ENCODE results near the gene DPYD.

DPYD gene

DNA sequence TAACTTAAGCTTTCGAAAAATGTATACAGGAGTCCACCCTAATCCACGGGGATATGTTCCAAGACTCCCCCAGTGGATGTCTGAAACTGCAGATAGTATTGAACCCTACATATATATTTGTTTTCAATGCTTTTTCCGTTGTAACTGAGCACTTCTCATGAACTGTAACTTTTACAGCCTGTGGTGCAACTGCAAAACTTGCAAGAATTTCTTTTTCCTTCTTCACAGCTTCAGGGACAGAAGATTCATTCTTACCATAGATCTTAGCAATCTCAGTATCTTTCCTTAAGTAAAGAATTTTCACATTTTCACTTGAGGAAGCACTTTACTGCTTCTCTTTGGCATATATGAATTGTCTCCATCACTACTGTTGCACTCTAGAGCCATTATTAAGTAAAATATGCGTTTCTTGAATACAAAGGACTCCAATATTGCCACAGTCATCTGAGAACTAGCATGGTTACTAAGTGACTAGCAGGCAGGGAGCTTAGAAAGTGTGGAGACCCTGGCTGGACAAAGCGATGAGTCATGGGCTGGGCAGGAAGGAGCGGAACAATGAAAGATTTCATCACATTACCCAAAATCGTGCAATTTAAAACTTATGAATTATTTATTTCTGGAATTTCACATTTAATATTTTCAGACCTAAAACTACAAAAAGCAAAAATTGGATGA, 14.1 kb downstream of the DPYD start:
- DNase-seq: no peak

DNA sequence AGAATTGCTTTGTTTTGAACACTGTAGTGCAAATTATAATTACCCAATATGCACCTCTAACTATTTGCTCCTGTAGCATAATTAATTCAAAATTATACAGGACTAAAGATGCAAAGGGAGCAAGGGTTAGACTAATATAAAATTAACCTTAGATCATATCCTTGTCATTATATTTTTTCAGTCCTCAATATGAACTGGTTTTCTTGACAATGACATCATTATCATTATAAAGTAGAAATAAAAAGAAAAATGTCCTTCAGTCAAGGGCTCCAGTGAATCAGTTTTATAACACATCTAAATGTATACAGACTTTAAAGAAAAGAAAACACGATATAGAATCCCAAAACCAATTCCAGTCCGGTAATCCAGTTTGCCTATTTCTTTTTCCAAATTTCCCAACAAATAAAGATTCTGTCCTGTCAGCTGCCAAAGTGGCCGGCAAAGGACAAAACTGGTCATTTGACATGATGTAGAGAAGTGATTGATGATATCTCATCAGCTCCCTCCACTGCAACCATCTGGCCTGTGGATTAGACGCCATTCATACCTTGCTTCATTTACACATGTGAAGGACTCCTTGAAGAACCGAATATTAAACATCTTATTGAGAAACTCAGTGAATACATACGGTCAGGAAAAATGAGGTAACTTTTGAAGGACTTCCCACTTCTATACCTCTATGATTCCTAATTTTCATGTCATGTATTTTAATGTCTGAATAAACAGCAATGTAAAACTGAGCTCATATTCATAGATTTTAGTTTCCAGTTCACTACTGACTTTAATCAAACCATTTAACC, 15.5 kb downstream of the DPYD start:
- DNase-seq: no peak

DNA sequence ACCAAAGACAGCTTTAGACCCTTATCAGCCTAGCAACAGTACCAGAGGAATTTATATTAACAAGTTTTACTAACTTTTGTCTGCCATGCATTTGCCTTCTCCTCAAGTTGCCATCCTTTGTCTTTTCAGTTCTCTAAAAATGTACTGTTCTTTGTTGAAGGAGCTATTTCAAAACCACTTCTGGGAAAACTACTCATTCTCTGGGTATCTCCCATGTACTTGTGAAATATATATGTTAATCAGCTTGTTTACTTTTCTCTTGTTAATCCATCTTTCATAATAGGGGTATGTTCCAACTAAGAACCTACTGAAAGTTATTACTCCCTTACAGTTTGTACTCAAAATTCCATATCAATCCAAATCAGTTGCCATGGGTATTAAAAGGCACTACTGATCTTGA, 16.3 kb downstream of the DPYD start:
- no peak for DNase-seq

DNA sequence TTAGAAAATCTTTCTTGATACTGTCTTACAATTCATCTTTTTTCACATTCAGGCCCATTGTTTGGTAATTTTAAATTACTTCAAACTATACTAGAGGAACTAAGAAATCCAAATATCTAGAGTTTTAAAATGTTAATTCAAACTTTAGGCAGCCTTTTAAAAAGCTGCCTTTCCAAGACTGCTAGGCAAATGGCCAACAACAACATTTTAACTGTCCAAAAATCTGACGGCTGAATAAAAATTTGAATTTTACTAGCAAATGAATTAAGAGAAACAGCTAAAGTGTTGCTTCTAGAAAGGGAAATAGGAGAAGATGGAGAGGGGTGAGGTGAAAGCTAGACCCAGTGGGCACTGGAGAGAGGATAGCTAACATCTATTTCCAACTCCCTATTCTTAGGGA, 17.2 kb downstream of the DPYD start:
- no peak for DNase-seq

DNA sequence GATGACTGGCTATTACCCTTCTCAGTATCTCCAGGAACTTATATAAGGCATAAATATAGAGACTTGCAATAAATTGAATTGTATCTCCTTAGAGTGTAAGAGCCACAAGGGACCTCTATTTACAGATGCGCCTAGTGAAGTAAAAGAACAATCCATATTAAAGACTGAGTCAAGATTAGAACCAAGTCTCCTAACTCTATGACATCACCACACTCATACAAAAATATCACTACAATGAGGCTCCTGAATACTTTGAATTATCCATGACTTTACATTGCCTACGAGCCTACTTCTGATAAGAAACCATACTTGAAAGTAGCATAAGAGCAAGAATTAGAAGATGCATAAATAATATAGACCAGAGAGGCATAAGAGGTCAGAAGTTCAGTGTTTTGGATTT, 18.8 kb downstream of the DPYD start:
- no peak for DNase-seq

DNA sequence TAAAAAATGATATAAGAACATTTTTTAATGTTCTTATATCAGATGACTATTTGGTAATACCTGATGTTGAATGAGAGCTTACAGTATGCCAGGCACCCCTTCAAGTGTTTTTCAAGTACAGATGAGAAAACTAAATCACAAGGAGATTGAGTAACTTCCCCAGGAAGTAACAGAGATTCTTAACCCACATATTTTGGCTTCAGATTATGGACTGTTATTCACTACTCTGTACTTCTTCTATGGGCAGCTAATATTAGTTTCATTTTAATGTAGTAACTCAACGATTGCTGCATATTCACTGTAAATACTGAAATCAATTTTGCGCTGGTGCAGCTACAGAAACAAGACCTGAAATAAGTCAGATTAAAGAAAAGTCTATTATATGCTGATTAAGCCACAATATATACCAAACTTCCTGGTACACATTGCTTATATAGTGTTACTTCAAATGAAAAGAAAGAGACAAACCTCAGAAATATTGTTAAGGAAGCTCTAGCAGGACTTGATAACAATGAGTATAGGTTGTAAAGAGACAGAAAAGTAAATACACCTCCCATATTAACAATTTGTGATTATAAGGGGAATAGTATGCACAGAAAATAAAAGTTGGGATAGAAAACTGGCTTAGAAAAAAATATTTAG, 19.7 kb downstream of the DPYD start:
- no peak for DNase-seq

DNA sequence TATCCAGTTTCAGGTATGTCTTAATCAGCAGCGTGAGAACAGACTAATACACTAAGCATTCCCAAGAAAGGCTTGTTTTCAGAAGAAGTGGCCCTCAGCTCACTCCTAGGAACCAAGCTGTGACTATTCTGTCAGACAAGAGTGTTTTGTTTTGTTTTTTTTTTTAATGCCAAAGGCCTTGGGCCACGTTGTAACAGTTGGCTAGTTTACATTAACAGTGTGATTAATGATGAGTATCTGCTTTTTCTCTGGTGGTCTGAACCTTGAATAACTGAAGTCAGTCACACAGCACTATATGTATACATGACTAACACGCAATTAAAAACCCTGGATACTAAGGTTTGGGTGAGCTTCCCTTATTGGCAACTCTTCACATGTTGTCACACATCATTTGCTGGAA, 21.9 kb downstream of the DPYD start:
- no peak for DNase-seq

DNA sequence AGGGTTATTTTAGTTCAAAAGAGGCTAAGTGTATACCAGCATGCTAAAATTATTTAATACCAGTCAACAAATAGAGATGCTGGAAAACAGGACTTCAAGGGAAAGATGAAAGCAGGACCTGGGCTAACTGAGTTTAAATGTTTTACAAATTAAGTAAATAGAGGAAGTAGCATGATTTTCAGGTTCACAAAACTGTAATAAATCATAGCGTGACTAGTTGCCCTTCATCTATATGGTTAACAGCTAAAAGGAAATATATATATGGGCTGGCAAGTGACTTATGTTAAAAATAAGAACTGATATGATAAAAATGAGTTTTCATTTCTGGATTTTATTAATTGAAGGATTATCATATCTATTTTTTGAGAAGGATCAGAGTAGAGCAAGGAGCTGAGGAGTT, 25.6 kb downstream of the DPYD start:
- no peak for DNase-seq

DNA sequence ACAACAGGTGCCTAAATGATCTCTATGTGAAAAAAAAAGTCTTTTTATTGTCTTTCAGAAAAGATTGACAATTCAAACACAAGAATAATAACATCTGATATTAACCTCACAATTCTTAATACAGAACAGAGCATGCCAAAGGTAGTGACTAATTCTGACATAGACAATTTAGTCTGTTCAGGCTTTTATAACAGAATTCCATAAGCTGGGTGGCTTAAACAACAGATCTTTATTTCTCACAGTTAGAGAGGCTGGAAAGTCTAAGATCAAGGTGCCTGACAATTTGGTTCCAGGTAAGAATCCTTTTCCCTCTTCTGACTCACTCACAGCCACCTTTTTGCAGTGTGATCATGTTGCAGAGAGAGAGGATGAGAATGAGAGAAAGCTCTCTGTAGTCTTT, 27.0 kb downstream of the DPYD start:
- DNase-seq: no peak

DNA sequence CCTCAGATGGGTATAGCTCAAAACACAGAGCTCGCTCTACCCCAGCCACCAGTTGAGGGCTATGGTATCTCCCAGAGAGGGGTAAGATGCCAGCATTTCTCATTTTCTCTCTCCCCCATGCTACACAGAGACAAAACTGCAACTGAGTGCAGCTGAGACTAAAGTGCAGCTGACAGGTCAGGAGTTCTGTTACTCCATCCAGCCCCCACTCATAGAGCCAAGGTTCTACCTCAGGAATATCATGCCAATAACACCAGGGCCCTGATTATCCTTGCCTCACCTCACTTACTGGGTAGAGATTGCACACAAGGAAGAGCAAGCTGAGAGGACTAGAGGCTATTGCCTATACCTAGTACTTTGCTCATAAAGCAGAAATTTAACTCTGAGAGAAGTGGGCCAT, 34.6 kb downstream of the DPYD start:
- no peak for DNase-seq

DNA sequence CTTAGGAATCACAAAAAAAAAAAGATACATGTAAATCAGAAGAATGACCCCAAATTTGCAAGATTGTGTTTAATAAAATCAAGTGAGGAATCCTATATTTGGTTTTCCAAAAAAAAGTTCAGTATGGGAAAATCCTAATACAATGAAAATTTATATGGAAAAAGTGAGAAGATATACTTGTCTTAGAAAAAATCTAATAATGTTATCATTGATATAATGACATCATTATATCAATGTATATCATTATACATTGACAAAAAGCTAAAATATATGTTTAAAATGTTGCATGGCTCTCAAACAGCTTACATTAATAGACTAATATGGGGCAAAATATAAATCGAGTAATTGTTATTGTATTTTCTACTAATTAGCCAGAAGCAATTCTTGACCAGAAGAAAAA, 37.0 kb downstream of the DPYD start:
- no peak for DNase-seq

DNA sequence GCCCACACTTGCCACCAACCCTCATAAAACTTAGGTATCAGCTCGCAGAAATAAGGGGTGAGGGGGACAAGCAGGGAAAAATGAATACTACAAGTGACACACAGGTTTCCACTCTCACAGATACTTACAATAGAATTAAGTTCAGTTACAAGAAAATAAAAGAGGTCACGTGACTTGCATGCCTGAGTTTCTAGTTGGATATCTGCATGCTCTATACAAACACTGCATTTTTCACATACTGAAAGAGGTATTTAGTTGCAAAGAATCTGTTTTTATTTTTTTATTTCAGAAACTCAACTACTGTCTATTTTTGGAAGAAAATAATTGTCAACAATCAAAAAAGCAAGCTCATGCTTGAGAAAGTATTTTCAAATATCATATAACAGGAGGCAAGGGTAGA, 43.5 kb downstream of the DPYD start:
- no peak for DNase-seq

DNA sequence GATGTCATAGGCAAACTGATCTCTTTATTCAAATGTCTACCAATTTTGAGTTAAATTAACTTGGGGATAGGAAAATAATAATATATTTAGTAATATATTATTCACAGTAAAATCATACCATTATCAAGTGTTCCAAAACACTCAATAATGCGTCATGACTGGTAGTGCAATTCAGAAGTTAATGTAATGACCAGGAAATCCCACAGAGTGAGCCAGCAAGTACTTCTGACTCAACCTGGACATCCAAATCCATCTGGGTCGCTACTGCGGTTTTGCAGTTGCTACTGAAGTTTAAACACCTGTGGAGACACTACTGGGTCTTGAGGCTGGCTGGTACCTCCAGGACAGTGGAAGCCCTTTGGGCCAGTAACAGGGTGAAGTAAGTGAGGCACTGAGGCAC, 44.8 kb downstream of the DPYD start:
- DNase-seq: no peak

DNA sequence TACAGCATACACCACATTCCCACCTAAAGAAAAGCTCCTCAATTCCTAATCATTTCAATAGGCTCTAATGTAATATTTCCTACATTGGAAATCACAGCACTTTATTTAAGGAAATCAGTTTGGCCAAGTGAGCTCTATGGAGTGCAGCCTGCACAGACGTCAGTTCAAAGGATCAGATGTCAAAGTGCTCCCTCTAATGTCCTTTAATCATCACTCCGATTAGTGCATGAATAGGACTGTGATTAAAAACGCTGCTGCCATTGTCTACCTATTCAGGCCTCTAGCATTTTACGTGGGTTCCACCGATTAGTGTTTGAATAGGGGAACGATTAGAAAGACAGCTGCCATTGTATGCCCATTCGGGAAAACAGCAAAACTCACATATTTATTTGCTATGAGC, 50.2 kb downstream of the DPYD start:
- DNase-seq: no peak

DNA sequence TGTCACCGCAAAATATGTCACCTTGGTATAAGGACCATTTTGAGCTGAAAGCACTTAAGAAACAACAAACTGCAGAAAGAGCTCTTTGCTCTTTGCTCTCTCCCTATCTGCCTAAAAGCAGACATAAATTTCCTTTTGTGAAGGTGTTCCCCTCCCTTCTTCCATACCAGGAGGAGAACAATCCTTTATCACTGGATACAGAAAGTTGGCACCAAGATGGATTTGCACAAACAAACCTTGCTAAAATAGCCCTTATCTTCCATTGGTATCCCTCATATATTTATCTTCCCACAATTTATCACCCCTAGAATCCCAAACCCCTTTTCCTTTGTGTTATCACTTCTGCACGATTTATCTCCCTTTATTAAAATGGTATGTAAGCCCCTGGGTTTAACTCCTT, 51.4 kb downstream of the DPYD start:
- DNase-seq: no peak

DNA sequence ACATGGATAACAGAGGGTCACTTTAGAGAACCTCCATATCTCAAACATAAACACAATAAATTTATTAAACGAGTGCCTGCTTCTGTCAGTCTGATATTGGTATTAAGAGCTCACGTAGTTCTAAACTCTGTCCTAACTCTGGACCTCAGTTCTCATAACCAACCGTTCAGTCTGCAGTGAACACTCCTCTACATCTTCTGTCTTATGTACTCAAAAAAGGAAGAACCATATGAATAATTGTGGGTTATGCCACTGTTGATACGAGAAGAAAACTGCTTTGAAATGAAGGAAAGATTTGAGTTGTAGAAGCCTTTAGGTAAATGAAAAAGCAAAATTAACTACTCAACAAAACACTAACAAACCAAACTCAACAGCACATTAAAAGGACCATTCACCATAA, 53.7 kb downstream of the DPYD start:
- no peak for DNase-seq

DNA sequence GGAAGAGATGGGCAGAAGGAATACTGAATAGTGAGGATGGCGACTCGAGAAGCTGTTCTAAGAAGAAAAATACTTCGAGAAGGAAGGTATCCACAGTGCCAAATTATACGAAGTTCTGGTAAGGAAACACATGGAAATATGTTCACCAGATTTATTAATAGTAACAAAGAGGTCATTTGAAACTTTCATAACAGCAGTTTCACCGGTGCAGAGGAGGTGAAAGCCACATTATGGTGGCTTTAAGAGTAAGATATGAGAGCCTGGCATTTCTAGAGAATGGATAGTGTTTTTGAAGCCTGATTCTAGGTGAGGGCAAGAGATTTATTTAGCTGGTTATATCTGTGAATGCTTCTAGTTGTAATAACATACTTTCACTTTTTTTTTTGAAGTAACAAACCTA, 56.2 kb downstream of the DPYD start:
- no peak for DNase-seq

DNA sequence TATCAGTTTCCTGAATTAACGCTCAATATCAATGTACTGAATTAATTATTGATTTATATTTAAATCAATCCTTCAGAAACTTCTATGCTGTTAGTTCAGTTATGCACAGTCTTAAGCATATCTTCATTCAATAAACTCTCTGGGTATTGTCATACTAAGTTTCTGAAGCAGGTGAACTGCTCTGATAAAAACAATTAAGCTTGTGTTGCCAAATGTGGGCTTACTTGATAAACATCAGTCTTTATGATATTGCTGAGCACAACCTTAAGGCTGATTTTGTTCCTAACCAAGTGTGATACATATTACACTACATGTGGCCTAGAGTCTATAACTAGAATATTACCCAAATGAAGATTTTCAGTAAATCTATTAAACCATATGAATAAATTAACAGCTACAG, 67.6 kb downstream of the DPYD start:
- DNase-seq: no peak

DNA sequence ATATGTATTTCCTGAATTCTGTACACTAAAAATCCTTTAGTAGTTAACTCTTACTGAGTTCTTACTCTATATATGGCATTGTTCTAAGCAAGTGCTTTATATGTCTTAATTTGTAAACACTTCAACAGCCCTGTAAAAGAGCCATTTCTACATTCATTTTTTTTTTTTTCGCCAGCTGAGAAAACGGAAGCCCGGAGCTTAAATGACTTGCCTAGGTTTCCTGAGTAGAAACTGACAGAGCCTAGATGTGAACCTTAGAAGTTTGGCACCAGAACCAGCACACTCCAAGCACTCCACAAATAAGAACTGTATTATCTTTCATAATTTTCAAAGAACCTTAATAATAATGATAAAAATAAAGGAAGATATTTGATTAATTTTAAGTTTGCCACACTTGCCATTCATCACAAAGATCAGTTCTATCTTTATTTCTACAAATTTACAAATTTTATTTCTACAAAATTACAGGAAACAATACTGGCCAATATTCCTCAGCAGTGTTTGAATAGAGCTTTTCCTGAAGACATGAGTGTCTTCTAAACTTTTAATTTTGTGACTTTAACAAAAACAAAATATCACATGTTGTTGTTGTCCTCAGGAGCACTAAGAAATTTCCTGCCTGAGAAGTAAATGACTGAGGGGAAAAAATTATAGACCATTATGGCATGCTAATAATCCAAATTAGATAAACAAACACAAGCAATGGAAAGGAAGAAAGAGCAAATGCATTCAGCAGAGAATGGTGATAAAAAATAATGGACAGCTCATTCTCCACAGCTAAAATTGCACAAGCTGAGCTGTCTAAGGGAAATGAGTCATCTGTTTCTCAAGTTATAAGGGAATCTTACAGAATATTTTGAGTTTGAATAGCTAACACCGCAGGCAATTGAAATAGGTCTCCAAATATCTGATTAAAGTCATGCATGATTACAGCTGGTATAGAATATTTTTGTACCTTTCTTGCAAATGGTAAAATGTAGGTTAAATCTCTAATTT, 71.2 kb downstream of the DPYD start:
- no peak for DNase-seq

DNA sequence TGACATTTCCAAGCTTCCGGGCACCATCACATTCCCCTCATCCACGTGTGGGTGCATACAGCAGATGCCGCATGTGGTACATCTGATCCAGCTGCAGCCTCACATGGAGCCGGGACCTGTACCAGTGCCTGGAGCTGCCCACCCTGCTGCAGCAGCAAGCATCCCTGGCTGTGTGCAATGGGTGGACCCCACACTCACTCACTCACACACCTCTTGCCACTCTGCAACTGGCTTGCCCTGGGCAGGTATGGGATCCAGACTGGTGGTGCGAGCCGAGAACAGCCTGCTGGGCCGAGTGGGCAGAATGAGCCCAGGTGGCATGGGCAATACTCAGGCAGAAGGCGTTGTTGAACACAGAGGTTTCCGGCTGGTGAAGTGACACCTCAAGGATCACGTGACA, 75.0 kb downstream of the DPYD start:
- DNase-seq: no peak

DNA sequence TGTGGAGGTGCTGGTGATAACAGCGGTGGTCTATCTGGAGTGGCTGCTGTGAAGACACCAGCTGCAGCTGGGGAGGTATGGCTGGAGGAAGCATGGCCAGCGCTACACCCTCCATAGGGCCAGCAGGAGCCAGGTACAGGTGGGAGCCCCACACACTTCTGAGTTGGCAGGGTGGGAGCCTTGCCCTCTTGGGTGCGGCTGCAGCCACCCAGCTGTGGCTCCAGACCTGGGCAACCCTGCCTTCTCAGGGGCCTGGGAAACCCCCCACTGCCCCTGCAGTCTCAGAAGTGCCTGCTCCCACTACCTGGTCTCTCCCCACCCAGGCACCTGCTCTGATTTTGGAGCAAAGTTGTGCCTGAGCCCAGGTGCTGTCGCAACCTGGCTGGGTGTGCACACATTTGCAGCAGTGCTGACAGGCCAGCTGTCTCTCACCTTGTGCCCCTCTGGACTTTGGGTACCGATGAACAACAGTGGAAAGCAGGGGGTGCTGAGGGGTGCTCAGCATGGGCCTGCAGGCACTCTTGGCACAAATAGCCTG, 76.2 kb downstream of the DPYD start:
- no peak for DNase-seq

DNA sequence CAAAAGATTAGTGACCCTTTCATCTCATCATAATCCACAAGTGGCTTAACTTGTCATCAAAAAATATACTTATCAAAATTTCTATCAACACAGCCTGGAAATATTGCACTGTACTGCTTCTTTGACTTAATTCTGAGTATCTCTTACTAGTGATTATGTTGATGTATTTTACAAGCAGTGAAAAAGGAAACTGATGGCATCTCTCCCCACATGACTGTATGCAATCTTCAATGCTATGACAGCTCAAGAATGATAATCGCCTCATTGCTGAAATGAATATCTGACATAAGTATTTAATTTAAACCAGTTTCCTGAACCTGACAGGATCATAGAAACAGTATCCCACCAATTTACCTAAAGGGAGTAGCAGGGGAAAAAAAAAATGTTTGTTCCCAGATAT, 79.5 kb downstream of the DPYD start:
- DNase-seq: no peak

DNA sequence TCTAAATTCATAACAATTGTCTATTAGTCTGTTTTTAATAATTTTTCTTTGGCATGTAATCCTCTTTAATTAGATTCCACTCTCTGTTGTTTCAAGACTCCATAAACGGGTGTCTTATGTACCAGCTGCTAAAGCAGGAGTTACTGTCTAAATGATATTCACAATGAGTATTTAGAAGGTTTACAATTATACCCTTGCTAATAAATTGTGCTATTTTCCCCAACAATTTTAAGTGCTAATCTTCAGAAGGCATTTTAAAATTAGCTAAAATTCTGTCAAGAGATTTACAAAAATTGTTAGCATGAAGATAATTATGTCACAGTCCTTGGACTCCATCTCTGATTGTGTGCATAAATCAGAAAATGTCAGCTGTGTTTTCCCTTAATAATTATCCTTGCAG, 83.7 kb downstream of the DPYD start:
- no peak for DNase-seq
